ENCODE measurements around the gene CEND1. TPM values are rescaled to one million over a fixed set of nuclear protein-coding genes. Genes with fewer than 3 reads are reported as not detected.
A peak's percentile ranks its signal among the peaks of the same experiment; 100 is the strongest.

Gene CEND1
- total and polyA plus RNA-seq, 2 donors from 2014 or later: 0.16 to 3.6 TPM

DNA sequence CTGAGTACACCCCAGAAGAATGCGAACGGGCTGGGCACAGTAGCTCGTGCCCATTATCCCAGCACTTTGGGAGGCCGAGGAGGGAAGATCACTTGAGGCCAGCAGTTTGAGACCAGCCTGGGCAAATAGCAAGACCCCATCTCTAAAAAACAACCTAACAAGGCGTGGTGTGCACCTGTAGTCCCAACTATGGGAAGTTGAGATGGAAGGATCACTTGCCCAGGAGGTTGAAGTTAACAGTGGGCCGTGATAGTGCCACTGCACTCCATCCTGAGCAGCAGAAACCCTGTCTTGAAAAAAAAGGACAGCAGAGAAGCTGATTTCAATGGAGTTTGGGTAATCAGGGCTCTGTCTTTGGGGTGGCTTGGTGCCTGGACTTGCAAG, 23.2 kb upstream of the CEND1 start:
- DNase-seq (no peak), FAIRE-seq (no peak)
- Histone ChIP-seq H3K27me3 (ENCODE audit: control insufficient read depth, insufficient read depth, low read length) (no peaks in the 10 kb centered on the region), H3K4me1 (ENCODE audit: control insufficient read depth in 2 of 3, insufficient read depth in 2 of 3, low read depth in 1 of 3, low read length in 3 of 3) (peaks cover 2 to 23% (median 5%) of the 10 kb centered on the region in 3 donors), H3K9ac (ENCODE audit: low read length in 3 of 3) (no peak overlapping the region), H3K9me3 (ENCODE audit: control insufficient read depth in 2 of 3, insufficient read depth in 1 of 3, low read length in 3 of 3) (no peaks in the 10 kb centered on the region), H3K27ac (ENCODE audit: low read depth in 2 of 2, low read length in 2 of 2) (no peak overlapping the region), H3K36me3 (ENCODE audit: control insufficient read depth in 2 of 3, insufficient read depth in 3 of 3, low read length in 3 of 3) (peaks cover 6 to 14% (median 14%) of the 10 kb centered on the region in 3 donors), H3K4me3 (ENCODE audit: low read length in 3 of 3) (no peak overlapping the region)
- TF ChIP-seq, protein P1, sequence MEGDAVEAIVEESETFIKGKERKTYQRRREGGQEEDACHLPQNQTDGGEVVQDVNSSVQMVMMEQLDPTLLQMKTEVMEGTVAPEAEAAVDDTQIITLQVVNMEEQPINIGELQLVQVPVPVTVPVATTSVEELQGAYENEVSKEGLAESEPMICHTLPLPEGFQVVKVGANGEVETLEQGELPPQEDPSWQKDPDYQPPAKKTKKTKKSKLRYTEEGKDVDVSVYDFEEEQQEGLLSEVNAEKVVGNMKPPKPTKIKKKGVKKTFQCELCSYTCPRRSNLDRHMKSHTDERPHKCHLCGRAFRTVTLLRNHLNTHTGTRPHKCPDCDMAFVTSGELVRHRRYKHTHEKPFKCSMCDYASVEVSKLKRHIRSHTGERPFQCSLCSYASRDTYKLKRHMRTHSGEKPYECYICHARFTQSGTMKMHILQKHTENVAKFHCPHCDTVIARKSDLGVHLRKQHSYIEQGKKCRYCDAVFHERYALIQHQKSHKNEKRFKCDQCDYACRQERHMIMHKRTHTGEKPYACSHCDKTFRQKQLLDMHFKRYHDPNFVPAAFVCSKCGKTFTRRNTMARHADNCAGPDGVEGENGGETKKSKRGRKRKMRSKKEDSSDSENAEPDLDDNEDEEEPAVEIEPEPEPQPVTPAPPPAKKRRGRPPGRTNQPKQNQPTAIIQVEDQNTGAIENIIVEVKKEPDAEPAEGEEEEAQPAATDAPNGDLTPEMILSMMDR (IDR thresholded peaks at IDR 0.05; ENCODE audit: borderline replicate concordance, extremely low read depth, insufficient read depth): no peak
- intact Hi-C loops (cut with DNase I): no loop called here

DNA sequence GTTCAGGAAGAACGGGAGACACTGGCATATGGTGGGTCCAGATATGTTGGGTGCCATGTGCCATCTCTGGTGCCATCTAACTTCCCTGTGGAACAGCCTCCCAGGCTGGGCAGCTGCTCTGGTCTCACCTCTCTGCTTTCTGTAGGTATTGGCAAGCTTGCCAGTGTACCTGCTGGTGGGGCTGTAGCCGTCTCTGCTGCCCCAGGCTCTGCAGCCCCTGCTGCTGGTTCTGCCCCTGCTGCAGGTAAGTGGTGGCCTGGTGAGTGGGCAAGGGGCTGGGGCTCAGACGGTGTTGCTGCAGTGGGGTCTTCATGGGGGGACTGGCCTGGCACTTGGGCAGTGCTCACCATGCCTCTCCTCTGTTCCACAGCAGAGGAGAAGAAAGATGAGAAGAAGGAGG, 22.5 kb upstream of the CEND1 start:
- no peak overlapping the region for H3K9ac ChIP-seq (ENCODE audit: low read length in 3 of 3)
- H3K36me3 ChIP-seq (ENCODE audit: control insufficient read depth in 2 of 3, insufficient read depth in 3 of 3, low read length in 3 of 3): peaks cover 6 to 14% (median 14%) of the 10 kb centered on the region in 3 donors
- no peak overlapping the region for H3K27ac ChIP-seq (ENCODE audit: low read depth in 2 of 2, low read length in 2 of 2)
- intact Hi-C loops (cut with DNase I): no loop called here
- FAIRE-seq (no peak), DNase-seq (no peak)
- no peak overlapping the region for H3K4me3 ChIP-seq (ENCODE audit: low read length in 3 of 3)
- H3K27me3 ChIP-seq (ENCODE audit: control insufficient read depth, insufficient read depth, low read length): no peaks in the 10 kb centered on the region
- TF ChIP-seq, protein P1 (IDR thresholded peaks at IDR 0.05; ENCODE audit: borderline replicate concordance, extremely low read depth, insufficient read depth): no peak
- no peaks in the 10 kb centered on the region for H3K9me3 ChIP-seq (ENCODE audit: control insufficient read depth in 2 of 3, insufficient read depth in 1 of 3, low read length in 3 of 3)
- peaks cover 2 to 23% (median 5%) of the 10 kb centered on the region in 3 donors for H3K4me1 ChIP-seq (ENCODE audit: control insufficient read depth in 2 of 3, insufficient read depth in 2 of 3, low read depth in 1 of 3, low read length in 3 of 3)

DNA sequence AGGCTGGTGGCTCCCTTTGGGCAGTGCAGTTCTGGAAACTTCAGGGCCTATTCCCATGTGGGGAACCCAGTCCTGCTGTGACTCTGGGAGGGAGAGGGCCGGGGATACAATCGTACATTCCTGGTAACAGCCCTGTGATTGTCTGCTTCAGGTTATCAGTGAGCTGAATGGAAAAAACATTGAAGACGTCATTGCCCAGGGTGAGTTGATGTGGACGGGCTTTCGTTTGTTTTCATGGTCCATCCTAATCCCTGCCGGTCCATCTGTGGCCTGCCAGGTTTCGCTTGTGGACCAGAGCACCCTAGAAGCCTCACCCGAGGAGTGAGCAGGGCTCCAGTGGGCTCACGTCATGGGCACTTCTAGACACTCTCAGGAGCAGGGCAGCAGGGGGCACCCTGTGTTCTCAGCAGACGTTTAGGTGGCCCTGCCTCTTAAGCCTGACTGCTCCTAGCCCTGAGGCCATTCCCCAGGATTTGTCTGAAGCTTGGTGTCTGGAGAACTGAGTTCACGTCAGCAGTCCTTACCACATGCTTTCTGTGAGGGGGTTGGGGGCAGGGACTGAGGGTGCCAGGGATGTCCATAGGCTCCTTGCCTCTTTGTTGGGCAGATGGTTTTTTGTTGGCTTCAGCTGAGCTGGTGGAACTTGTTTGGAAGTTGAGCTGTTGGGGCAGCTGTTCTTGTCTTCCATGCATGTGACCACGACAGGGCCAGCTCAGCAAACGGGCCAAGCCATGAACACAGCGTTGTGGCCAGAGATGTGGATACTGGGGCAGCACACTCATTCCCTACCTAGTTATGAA, 21.8 kb upstream of the CEND1 start:
- Histone ChIP-seq H3K4me1 (ENCODE audit: control insufficient read depth in 2 of 3, insufficient read depth in 2 of 3, low read depth in 1 of 3, low read length in 3 of 3) (peaks cover 2 to 23% (median 5%) of the 10 kb centered on the region in 3 donors), H3K9ac (ENCODE audit: low read length in 3 of 3) (peak overlapping the region in 1 of 3 donors; percentile 86), H3K4me3 (ENCODE audit: low read length in 3 of 3) (peak overlapping the region in 1 of 3 donors; percentile 80), H3K36me3 (ENCODE audit: control insufficient read depth in 2 of 3, insufficient read depth in 3 of 3, low read length in 3 of 3) (peaks cover 6 to 14% (median 14%) of the 10 kb centered on the region in 3 donors), H3K27ac (ENCODE audit: low read depth in 2 of 2, low read length in 2 of 2) (no peak overlapping the region), H3K27me3 (ENCODE audit: control insufficient read depth, insufficient read depth, low read length) (no peaks in the 10 kb centered on the region), H3K9me3 (ENCODE audit: control insufficient read depth in 2 of 3, insufficient read depth in 1 of 3, low read length in 3 of 3) (no peaks in the 10 kb centered on the region)
- intact Hi-C loops (cut with DNase I): no loop called here
- no peak for FAIRE-seq
- TF ChIP-seq, protein P1 (IDR thresholded peaks at IDR 0.05; ENCODE audit: borderline replicate concordance, extremely low read depth, insufficient read depth): no peak
- DNase-seq: no peak

All from kidney (tissue), 14 donors.